HG02981 (cell line): Measurements from ENCODE around the gene TGFBR3.
"Not testable (repeated sequence)": the region's sequence is repeated elsewhere in the genome, so short reads cannot be mapped to it uniquely, and the experiment has no call there.

Source experiments
- ATAC-seq: cut with Tn5 transposase; IDR thresholded peaks from one replicate; pipeline ENCODE4 v1.9.1; 2021; ENCODE audit warnings: mild to moderate bottlenecking, moderate library complexity; ENCODE audit not compliant: unreplicated experiment

Gene TGFBR3

GRCh38 chr1:91697861-91698260 lies 188.1 kb downstream of the TGFBR3 start:
- ATAC-seq = no peak

GRCh38 chr1:91697416-91697815 lies 188.5 kb downstream of the TGFBR3 start:
- ATAC-seq = peak; percentile 89

GRCh38 chr1:91696321-91696720 lies 189.6 kb downstream of the TGFBR3 start:
- no peak for ATAC-seq

- no peak for ATAC-seq
Measured at GRCh38 chr1:91693557-91693956, 192.4 kb downstream of the TGFBR3 start.

GRCh38 chr1:91691525-91691924 lies 194.4 kb downstream of the TGFBR3 start:
- no peak for ATAC-seq

- no peak for ATAC-seq
Measured at GRCh38 chr1:91689641-91690481, 196.1 kb downstream of the TGFBR3 start.

GRCh38 chr1:91687452-91687851 lies 198.5 kb downstream of the TGFBR3 start:
- no peak for ATAC-seq

- no peak for ATAC-seq
Measured at GRCh38 chr1:91685994-91686393, 200.0 kb downstream of the TGFBR3 start.

- ATAC-seq = no peak
Measured at GRCh38 chr1:91684481-91685196, 201.3 kb downstream of the TGFBR3 start.

GRCh38 chr1:91683598-91683951 lies 202.4 kb downstream of the TGFBR3 start:
- ATAC-seq = no peak

GRCh38 chr1:91682882-91683597 lies 202.9 kb downstream of the TGFBR3 start:
- ATAC-seq = no peak

- no peak for ATAC-seq
Measured at GRCh38 chr1:91680556-91681155, 205.3 kb downstream of the TGFBR3 start.

GRCh38 chr1:91679446-91679845 lies 206.5 kb downstream of the TGFBR3 start:
- ATAC-seq = no peak

GRCh38 chr1:91676030-91676429 lies 209.9 kb downstream of the TGFBR3 start:
- ATAC-seq = no peak

GRCh38 chr1:91674107-91674506 lies 211.8 kb downstream of the TGFBR3 start:
- no peak for ATAC-seq

GRCh38 chr1:91673613-91674012 lies 212.3 kb downstream of the TGFBR3 start:
- ATAC-seq = no peak

GRCh38 chr1:91672601-91673161 lies 213.3 kb downstream of the TGFBR3 start:
- no peak for ATAC-seq

GRCh38 chr1:91670781-91671180 lies 215.2 kb downstream of the TGFBR3 start:
- ATAC-seq = no peak

- ATAC-seq = no peak
Measured at GRCh38 chr1:91669584-91670350, 216.2 kb downstream of the TGFBR3 start.

- ATAC-seq = not testable (repeated sequence)
Measured at GRCh38 chr1:91666651-91667050, 219.3 kb downstream of the TGFBR3 start.
